Sigmoid colon (tissue), 4 donors: ENCODE results near the gene FOXN4.

Experiments
- CTCF ChIP-seq, 4 experiments: fragments of 450-650 bp in 3 of 4; fragments of 200-600 bp in 1 of 4; IDR thresholded peaks; one replicate each; pipeline ENCODE4 v1.5.1; 2016 to 2019; ENCODE audit warnings: antibody characterized with exemption in 4 of 4, mild to moderate bottlenecking in 3 of 4, moderate library complexity in 2 of 4
- POLR2AphosphoS5 ChIP-seq, 4 donors: sonication (generic); formaldehyde crosslinking; IDR thresholded peaks; one replicate each; pipeline ENCODE4 v1.6.1; 2017; ENCODE audit warnings: antibody characterized with exemption in 4 of 4

GRCh38 chr12:109343677-109344076 is 34.6 kb upstream of the FOXN4 start:
- TF ChIP-seq POLR2AphosphoS5 (IDR thresholded peaks at IDR 0.05) = no peak
- TF ChIP-seq CTCF (IDR thresholded peaks at IDR 0.05) = no peak
